Activated CD4-positive, CD25-positive, alpha-beta regulatory T cell (primary cell): Measurements from ENCODE around the gene CYP4X1.
"Not testable (repeated sequence)": the region's sequence is repeated elsewhere in the genome, so short reads cannot be mapped to it uniquely, and the experiment has no call there.

Experiments used
- DNase-seq, 4 experiments: peaks; one replicate each; lab custom pipeline; 2025; lab: John Stamatoyannopoulos, UW

The CYP4X1 gene

GRCh38 chr1:47089356-47089755 is 65.9 kb downstream of the CYP4X1 start:
- not testable (repeated sequence) for DNase-seq

GRCh38 chr1:47091476-47091875 is 68.0 kb downstream of the CYP4X1 start:
- DNase-seq: not testable (repeated sequence)
